Aorta (tissue), 5 donors: ENCODE results near the gene EFHD2. TPM values are rescaled to one million over a fixed set of nuclear protein-coding genes. Genes with fewer than 3 reads are reported as not detected.
"Not testable (repeated sequence)": the region's sequence is repeated elsewhere in the genome, so short reads cannot be mapped to it uniquely, and the experiment has no call there.

ENCODE experiments used
- ATAC-seq: fragments of 200-7000 bp; cut with Tn5 transposase; one replicate; pipeline ENCODE4 v1.9.1; 2022; ENCODE audit warnings: moderate library complexity; ENCODE audit not compliant: low FRiP score
- DNase-seq, 2 donors: peaks; one replicate each; pipeline ENCODE4 v3.0.0-alpha.2; 2020
- H3K27ac ChIP-seq, 2 donors: one replicate each; pipeline ENCODE4 v1.5.1; 2013; ENCODE audit warnings: low read length in 2 of 2, mild to moderate bottlenecking in 2 of 2, moderate library complexity in 2 of 2, control low read depth in 1 of 2, inconsistent platforms in 1 of 2, low read depth in 1 of 2
- H3K27me3 ChIP-seq, 2 donors: one replicate each; pipeline ENCODE4 v1.6.1; 2013; ENCODE audit warnings: control low read depth in 1 of 2, low read length in 1 of 2, mild to moderate bottlenecking in 1 of 2, moderate library complexity in 1 of 2; ENCODE audit not compliant: insufficient read depth in 2 of 2, control insufficient read depth in 1 of 2
- H3K36me3 ChIP-seq, 2 donors: one replicate each; pipeline ENCODE4 v1.6.1; 2013; ENCODE audit warnings: control low read depth in 1 of 2, low read length in 1 of 2, mild to moderate bottlenecking in 1 of 2; ENCODE audit not compliant: insufficient read depth in 2 of 2, control insufficient read depth in 1 of 2
- H3K4me1 ChIP-seq, 2 donors: one replicate each; pipeline ENCODE4 v1.6.1; 2013; ENCODE audit warnings: low read length in 2 of 2, control low read depth in 1 of 2, mild to moderate bottlenecking in 1 of 2, moderate library complexity in 1 of 2; ENCODE audit not compliant: insufficient read depth in 2 of 2, control insufficient read depth in 1 of 2
- H3K4me3 ChIP-seq, 2 donors: one replicate each; pipeline ENCODE4 v1.5.1; 2013; ENCODE audit warnings: low read length in 2 of 2, control low read depth in 1 of 2, mild to moderate bottlenecking in 1 of 2
- H3K9me3 ChIP-seq: one replicate; pipeline ENCODE4 v1.6.1; 2013; ENCODE audit warnings: mild to moderate bottlenecking, low read length; ENCODE audit not compliant: control insufficient read depth
- WGBS, 2 donors: extraction: QIAGEN DNeasy Blood & Tissue Kit; methylation state at CpG; one replicate each; pipeline ENCODE4 v1.1.7; 2013; 5-methylcytosine and 5-hydroxymethylcytosine counted together
- intact Hi-C, 2 donors: fragments of 100-400 bp; cut with DNase I; formaldehyde crosslinking; loops; one replicate each; pipeline versions ENCODE4 v1.14.2 to v1.15.0; 2022
- polyA plus RNA-seq, 2 donors: library from polyadenylated mRNA; stranded (reverse); fragments of 200-250 nt; gene quantifications; one replicate each; pipeline ENCODE4 v1.2.3, GENCODE V29; 2013
- total RNA-seq, 2 donors: library from RNA; stranded (reverse); fragmentation: NEBNext Ultra II Directional; extraction: Animal tissue kit (Norgen Biotek cat#: 25700); gene quantifications; one replicate each; pipeline ENCODE4 v1.2.1, GENCODE V29; 2021
- donor health status: healthy with polysubstance abuse.
- donor health status: Bipolar disorder and iron deficiency.
- donor health status: DM: no; HTN: no; CAD: no.
- donor health status: DM: no; HTN: no; CAD: no.
- donor health status: DM: yes; HTN: yes; CAD: no.

The EFHD2 gene
- total and polyA plus RNA-seq, 4 donors, result 17.9 to 43.7 (median 35.9) TPM

- Histone ChIP-seq H3K4me1 (no peaks in the 10 kb centered on the region), H3K4me3 (no peak overlapping the region), H3K36me3 (no peaks in the 10 kb centered on the region), H3K27ac (no peak overlapping the region), H3K27me3 (no peaks in the 10 kb centered on the region), H3K9me3 (no peaks in the 10 kb centered on the region)
- DNase-seq (no peak), ATAC-seq (no peak)
- WGBS, 2 donors, result 88 to 90% methylated on average over 21 of the region's 21 CpGs
- intact Hi-C loops, result no loop called here
Measured at GRCh38 chr1:15371610-15372545, 37.8 kb upstream of the EFHD2 start.

DNA sequence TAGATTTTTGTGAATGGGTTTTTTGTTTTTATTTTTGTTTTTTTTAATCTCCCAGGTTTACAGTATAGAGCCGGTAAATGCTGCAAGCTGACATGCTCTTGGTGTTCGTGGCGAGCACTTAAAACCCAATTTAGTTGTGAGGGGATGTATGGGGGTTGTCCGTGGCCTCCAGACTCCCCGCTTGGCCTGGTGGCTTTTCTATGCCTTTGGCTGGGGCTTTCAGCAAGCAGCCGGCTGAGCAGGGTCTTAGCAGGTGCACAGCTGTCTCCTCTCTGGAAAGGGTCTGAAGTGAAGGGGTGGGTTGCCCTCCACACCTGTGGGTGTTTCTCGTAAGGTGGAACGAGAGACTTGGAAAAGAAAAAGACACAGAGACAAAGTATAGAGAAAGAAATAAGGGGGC lies 31.0 kb upstream of the EFHD2 start:
- no peaks in the 10 kb centered on the region for H3K36me3 ChIP-seq
- ATAC-seq (no peak), DNase-seq (no peak)
- 91% methylated on average over 6 to 8 of the region's 8 CpGs for WGBS, 2 donors
- intact Hi-C loops, result no loop called here
- H3K27ac ChIP-seq, result no peak overlapping the region
- H3K4me3 ChIP-seq, result no peak overlapping the region
- H3K4me1 ChIP-seq, result no peaks in the 10 kb centered on the region
- no peaks in the 10 kb centered on the region for H3K9me3 ChIP-seq
- no peaks in the 10 kb centered on the region for H3K27me3 ChIP-seq

DNA sequence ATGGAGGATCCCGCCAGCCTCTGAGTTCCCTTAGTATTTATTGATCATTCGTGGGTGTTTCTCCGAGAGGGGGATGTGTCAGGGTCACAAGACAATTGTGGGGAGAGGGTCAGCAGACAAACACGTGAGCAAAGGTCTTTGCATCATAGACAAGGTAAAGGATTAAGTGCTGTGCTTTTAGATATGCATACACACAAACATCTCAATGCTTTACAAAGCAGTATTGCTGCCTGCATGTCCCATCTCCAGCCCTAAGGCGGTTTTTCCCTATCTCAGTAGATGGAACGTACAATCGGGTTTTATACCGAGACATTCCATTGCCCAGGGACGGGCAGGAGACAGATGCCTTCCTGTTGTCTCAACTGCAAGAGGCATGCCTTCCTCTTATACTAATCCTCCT lies 30.5 kb upstream of the EFHD2 start:
- H3K4me3 ChIP-seq, DNase-seq, H3K27me3 ChIP-seq, intact Hi-C loops, H3K36me3 ChIP-seq, H3K9me3 ChIP-seq, ATAC-seq, H3K4me1 ChIP-seq, H3K27ac ChIP-seq: not testable (repeated sequence)
- WGBS, 2 donors, result 69 to 76% methylated on average over 6 to 8 of the region's 9 CpGs

- H3K36me3 ChIP-seq, result no peaks in the 10 kb centered on the region
- H3K27me3 ChIP-seq, result no peaks in the 10 kb centered on the region
- no peak for ATAC-seq
- H3K27ac ChIP-seq, result no peak overlapping the region
- H3K4me3 ChIP-seq, result no peak overlapping the region
- 92 to 95% methylated on average over 22 of the region's 22 CpGs for WGBS, 2 donors
- DNase-seq, result no peak
- intact Hi-C loops, result no loop called here
- H3K9me3 ChIP-seq, result no peaks in the 10 kb centered on the region
- no peaks in the 10 kb centered on the region for H3K4me1 ChIP-seq
Measured at GRCh38 chr1:15380601-15381508, 28.8 kb upstream of the EFHD2 start.

DNA sequence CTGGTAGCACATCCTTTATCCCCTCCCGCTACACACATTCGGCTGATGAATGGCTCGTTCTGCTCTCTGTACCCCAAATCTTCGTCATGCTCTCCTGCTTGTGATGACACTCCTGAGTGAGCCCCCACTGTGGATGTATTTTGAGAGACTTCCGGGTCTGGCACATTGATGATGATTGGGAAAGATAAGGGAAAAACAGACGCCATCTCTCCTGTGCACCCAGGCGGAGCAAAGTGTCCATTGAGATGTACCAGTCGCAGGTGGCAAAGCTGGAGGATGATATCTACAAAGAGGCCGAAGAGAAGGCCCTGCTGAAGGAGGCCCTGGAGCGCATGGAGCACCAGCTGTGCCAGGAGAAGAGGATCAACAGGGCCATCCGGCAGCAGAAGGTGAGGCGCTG lies 27.9 kb upstream of the EFHD2 start:
- Histone ChIP-seq H3K9me3 (no peaks in the 10 kb centered on the region), H3K27me3 (no peaks in the 10 kb centered on the region), H3K4me3 (no peak overlapping the region), H3K27ac (no peak overlapping the region), H3K4me1 (no peaks in the 10 kb centered on the region), H3K36me3 (no peaks in the 10 kb centered on the region)
- intact Hi-C loops, result no loop called here
- no peak for DNase-seq
- ATAC-seq, result no peak
- WGBS, 2 donors, result 96% methylated on average over 12 of the region's 12 CpGs

DNA sequence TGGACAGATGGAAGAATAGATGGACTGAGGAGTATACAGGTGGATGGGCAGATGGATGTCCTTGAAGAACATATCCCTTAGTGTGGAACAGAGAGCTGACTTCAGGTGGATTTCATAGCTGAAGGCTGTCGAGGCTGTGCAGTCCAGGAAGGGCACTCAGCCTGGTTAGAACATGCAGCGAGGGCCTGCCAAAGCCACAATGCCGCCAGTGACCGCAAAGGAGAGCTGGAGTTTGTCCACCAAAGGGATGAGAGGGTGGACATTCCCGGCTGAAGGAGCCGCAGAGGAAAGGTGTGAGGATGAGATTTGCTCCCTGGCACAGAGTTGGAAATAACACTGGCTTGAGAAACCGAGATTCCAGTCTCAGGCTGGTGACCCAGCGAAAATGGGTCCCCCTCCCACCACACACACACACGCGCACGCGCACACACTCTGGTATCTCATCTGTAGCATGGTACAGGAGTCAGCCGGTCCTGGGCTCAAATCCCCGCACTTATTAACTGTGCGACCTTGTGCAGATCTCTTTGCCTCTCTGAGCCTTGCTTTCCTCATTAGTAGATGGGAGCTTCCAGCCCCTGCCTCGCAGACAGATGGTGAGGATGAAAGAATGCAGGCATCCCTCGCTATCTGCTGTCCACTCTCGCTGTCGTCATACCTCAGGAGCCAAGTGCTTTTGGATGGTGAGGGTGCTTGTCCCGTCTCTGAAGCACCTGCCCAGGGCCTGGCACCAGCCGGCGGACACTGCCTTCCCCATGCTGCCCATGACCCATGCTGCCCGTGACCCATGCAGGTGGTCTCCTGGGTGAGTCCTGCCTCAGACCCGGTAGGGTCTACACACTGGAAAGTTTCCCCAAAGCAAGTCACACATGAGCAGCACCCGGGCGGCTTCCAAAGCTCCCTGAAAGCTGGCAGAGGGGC lies 26.8 kb upstream of the EFHD2 start:
- Histone ChIP-seq H3K9me3 (no peaks in the 10 kb centered on the region), H3K27ac (no peak overlapping the region), H3K4me3 (no peak overlapping the region), H3K27me3 (no peaks in the 10 kb centered on the region), H3K36me3 (no peaks in the 10 kb centered on the region), H3K4me1 (no peaks in the 10 kb centered on the region)
- ATAC-seq (no peak), DNase-seq (no peak)
- intact Hi-C loops, result no loop called here
- 95% methylated on average over 26 of the region's 26 CpGs for WGBS, 2 donors

GRCh38 chr1:15383810-15384209 lies 25.9 kb upstream of the EFHD2 start:
- Histone ChIP-seq H3K4me1 (no peaks in the 10 kb centered on the region), H3K4me3 (no peak overlapping the region), H3K27me3 (no peaks in the 10 kb centered on the region), H3K36me3 (no peaks in the 10 kb centered on the region), H3K9me3 (no peaks in the 10 kb centered on the region), H3K27ac (no peak overlapping the region)
- WGBS, 2 donors, result 96 to 98% methylated on average over 5 of the region's 5 CpGs
- DNase-seq (no peak), ATAC-seq (no peak)
- intact Hi-C loops, result no loop called here

GRCh38 chr1:15384301-15384901 lies 25.3 kb upstream of the EFHD2 start:
- H3K4me3 ChIP-seq, result no peak overlapping the region
- intact Hi-C loops, result no loop called here
- no peaks in the 10 kb centered on the region for H3K36me3 ChIP-seq
- H3K4me1 ChIP-seq, result no peaks in the 10 kb centered on the region
- no peaks in the 10 kb centered on the region for H3K9me3 ChIP-seq
- ATAC-seq, result no peak
- 56 to 76% methylated on average over 20 of the region's 20 CpGs for WGBS, 2 donors
- H3K27me3 ChIP-seq, result no peaks in the 10 kb centered on the region
- no peak overlapping the region for H3K27ac ChIP-seq
- no peak for DNase-seq
